GM12878 (cell line): Measurements from ENCODE around the gene PALD1. TPM values are rescaled to one million over a fixed set of nuclear protein-coding genes. Genes with fewer than 3 reads are reported as not detected.

Experiments used
- ATAC-seq: fragments of 200-7000 bp; cut with Tn5 transposase; 3 replicates; pipeline ENCODE4 v1.9.1; 2020; ENCODE audit warnings: mild to moderate bottlenecking, moderate library complexity
- BruUV-seq: library from RNA; stranded (reverse); fragments of 400-500 nt; replicated peaks from 2 replicates; lab custom pipeline; 2021; lab: Mats Ljungman, UMichigan
- CTCF ChIA-PET: fragments of 300-600 bp; sonication (Branson Sonifier 250); formaldehyde crosslinking; extraction: SDS; loops from one replicate; lab custom pipeline; 2021; ENCODE audit warnings: inconsistent platforms; lab: Yijun Ruan, JAX
- POLR2A ChIA-PET: fragments of 350-600 bp; formaldehyde crosslinking; extraction: SDS; loops from one replicate; lab custom pipeline; 2021; ENCODE audit warnings: inconsistent platforms; lab: Charles Lee
- RAD21 ChIA-PET: fragments of 300-600 bp; sonication (Branson Sonifier 250); formaldehyde crosslinking; loops from one replicate; lab custom pipeline; 2023; ENCODE audit warnings: antibody characterized with exemption; ENCODE audit not compliant: unreplicated experiment; lab: Charles Lee
- SMC1A ChIA-PET: fragments of 300-600 bp; sonication (Branson Sonifier 250); formaldehyde crosslinking; loops from one replicate; lab custom pipeline; 2023; ENCODE audit not compliant: unreplicated experiment, uncharacterized antibody; lab: Charles Lee
- DNase-seq: peaks from one replicate; pipeline ENCODE4 v3.0.0-alpha.2; 2011; ENCODE audit warnings: low read depth, low spot score
- FAIRE-seq: peaks from 3 replicates; lab custom pipeline; 2011; peaks lifted over from hg19 to GRCh38; lab: Jason Lieb, UNC
- H2AFZ ChIP-seq: 2 replicates; pipeline ENCODE4 v1.6.0; 2011; ENCODE audit warnings: low read depth, low read length, control low read depth; ENCODE audit not compliant: control insufficient read depth
- H3K27ac ChIP-seq: 2 replicates; pipeline ENCODE4 v1.5.1; 2011; ENCODE audit warnings: control low read depth; ENCODE audit not compliant: control insufficient read depth, insufficient read depth
- H3K27me3 ChIP-seq, 2 experiments: replicated peaks in 1 of 2; 2 replicates each; pipeline versions ENCODE4 v1.6.0 to v1.6.1; 2011; ENCODE audit warnings: low read length in 1 of 2; ENCODE audit not compliant: control insufficient read depth in 2 of 2, insufficient read depth in 2 of 2
- H3K36me3 ChIP-seq, 2 experiments: 2 replicates each; pipeline ENCODE4 v1.5.1; 2011; ENCODE audit warnings: low read length in 1 of 2; ENCODE audit not compliant: control insufficient read depth in 2 of 2, insufficient read depth in 2 of 2
- H3K4me1 ChIP-seq: 2 replicates; pipeline ENCODE4 v1.6.1; 2011; ENCODE audit warnings: mild to moderate bottlenecking, low read length, moderate library complexity, mixed read lengths; ENCODE audit not compliant: control insufficient read depth, insufficient read depth
- H3K4me2 ChIP-seq: 2 replicates; pipeline ENCODE4 v1.6.0; 2011; ENCODE audit warnings: control low read depth; ENCODE audit not compliant: control insufficient read depth, insufficient read depth
- H3K4me3 ChIP-seq: fragments of 200-600 bp; sonication (generic); 2 replicates; pipeline ENCODE4 v1.5.1; 2016
- H3K79me2 ChIP-seq: 2 replicates; pipeline ENCODE4 v1.6.0; 2011; ENCODE audit warnings: low read length; ENCODE audit not compliant: control insufficient read depth, insufficient read depth
- H3K9ac ChIP-seq: 2 replicates; pipeline ENCODE4 v1.8.0; 2011; ENCODE audit warnings: low read length, control low read depth, mixed read lengths; ENCODE audit not compliant: control insufficient read depth, insufficient read depth
- H3K9me3 ChIP-seq: replicated peaks from 3 replicates; pipeline ENCODE4 v1.5.1; 2011; ENCODE audit warnings: mild to moderate bottlenecking, low read length; ENCODE audit not compliant: control insufficient read depth, insufficient read depth
- H4K20me1 ChIP-seq: 2 replicates; pipeline ENCODE4 v1.6.0; 2011; ENCODE audit not compliant: control insufficient read depth, insufficient read depth
- BHLHE40 ChIP-seq, 2 experiments: fragments of 450-650 bp in 1 of 2; IDR thresholded peaks; 2 replicates each; pipeline ENCODE4 v1.6.1; 2011 to 2017; ENCODE audit warnings: low read depth in 2 of 2, borderline replicate concordance in 1 of 2, improper control_type of control experiment in 1 of 2, low read length in 1 of 2, mild to moderate bottlenecking in 1 of 2
- BRCA1 ChIP-seq: IDR thresholded peaks from 2 replicates; pipeline ENCODE4 v1.6.1; 2011; ENCODE audit warnings: low read depth, low read length, improper control_type of control experiment
- CBFB ChIP-seq: IDR thresholded peaks from 2 replicates; pipeline ENCODE4 v1.6.1; 2016; ENCODE audit warnings: antibody characterized with exemption, low read depth
- CBX5 ChIP-seq: sonication (generic); IDR thresholded peaks from 2 replicates; pipeline ENCODE4 v1.6.1; 2016; ENCODE audit warnings: low read depth, moderate library complexity, mild to moderate bottlenecking, inconsistent platforms
- EGR1 ChIP-seq, 2 experiments: IDR thresholded peaks; 1 replicate in 1 of 2; 2 replicates in 1 of 2; pipeline ENCODE4 v1.6.1; 2011 to 2012; ENCODE audit warnings: low read depth in 2 of 2, low read length in 2 of 2, borderline replicate concordance in 1 of 2, mild to moderate bottlenecking in 1 of 2, moderate library complexity in 1 of 2
- ESRRA ChIP-seq: IDR thresholded peaks from 2 replicates; pipeline ENCODE4 v1.6.1; 2012; ENCODE audit warnings: mild to moderate bottlenecking, low read length, improper control_type of control experiment
- EZH2 ChIP-seq: IDR thresholded peaks from 2 replicates; pipeline ENCODE4 v1.6.1; 2012; ENCODE audit warnings: low read depth, mild to moderate bottlenecking, control low read depth, inconsistent platforms, low read length, borderline replicate concordance; ENCODE audit not compliant: control insufficient read depth
- GABPA ChIP-seq: IDR thresholded peaks from 2 replicates; pipeline ENCODE4 v1.6.1; 2014; ENCODE audit warnings: antibody characterized with exemption, low read depth, mild to moderate bottlenecking, inconsistent platforms
- HCFC1 ChIP-seq: fragments of 150-350 bp; IDR thresholded peaks from 2 replicates; pipeline ENCODE4 v1.6.1; 2014; ENCODE audit warnings: low read length
- HSF1 ChIP-seq: fragments of 150-350 bp; IDR thresholded peaks from 2 replicates; pipeline ENCODE4 v1.6.1; 2014; ENCODE audit warnings: mild to moderate bottlenecking, low read depth, low read length
- JUND ChIP-seq: IDR thresholded peaks from 2 replicates; pipeline ENCODE4 v1.6.1; 2012; ENCODE audit warnings: low read depth, mild to moderate bottlenecking, low read length, improper control_type of control experiment, moderate library complexity
- KDM1A ChIP-seq: fragments of 200-600 bp; sonication (generic); IDR thresholded peaks from 2 replicates; pipeline ENCODE4 v1.6.1; 2016; ENCODE audit warnings: borderline replicate concordance
- MTA2 ChIP-seq: fragments of 450-650 bp; IDR thresholded peaks from 2 replicates; pipeline ENCODE4 v1.6.1; 2016; ENCODE audit warnings: low read depth, mild to moderate bottlenecking, moderate library complexity
- MYB ChIP-seq: fragments of 150-350 bp; IDR thresholded peaks from 2 replicates; pipeline ENCODE4 v1.6.1; 2014; ENCODE audit warnings: mild to moderate bottlenecking, low read depth, low read length, borderline replicate concordance
- PAX5 ChIP-seq: IDR thresholded peaks from 2 replicates; pipeline ENCODE4 v1.6.1; 2011; ENCODE audit warnings: low read depth, low read length, borderline replicate concordance
- PML ChIP-seq: IDR thresholded peaks from 2 replicates; pipeline ENCODE4 v1.6.1; 2012; ENCODE audit warnings: low read length, inconsistent platforms
- STAT3 ChIP-seq: IDR thresholded peaks from 2 replicates; pipeline ENCODE4 v1.6.1; 2011; ENCODE audit warnings: low read depth, low read length, improper control_type of control experiment
- SUPT20H ChIP-seq: IDR thresholded peaks from 2 replicates; pipeline ENCODE4 v1.6.1; 2011; ENCODE audit warnings: low read depth, mild to moderate bottlenecking, low read length, moderate library complexity, borderline replicate concordance; ENCODE audit not compliant: control insufficient read depth
- TBL1XR1 ChIP-seq: IDR thresholded peaks from 2 replicates; pipeline ENCODE4 v1.6.1; 2012; ENCODE audit warnings: low read depth, low read length, improper control_type of control experiment
- WRNIP1 ChIP-seq: IDR thresholded peaks from 2 replicates; pipeline ENCODE4 v1.6.1; 2011; ENCODE audit warnings: low read depth, low read length, improper control_type of control experiment, borderline replicate concordance
- ZNF622 ChIP-seq: fragments of 450-650 bp; IDR thresholded peaks from 2 replicates; pipeline ENCODE4 v1.6.1; 2017; ENCODE audit warnings: mild to moderate bottlenecking, inconsistent platforms
- WGBS: methylation state at CpG from one replicate; pipeline ENCODE4 v1.1.6; 2016; ENCODE audit warnings: low lambda C conversion rate; ENCODE audit not compliant: insufficient replicate concordance, insufficient coverage; ENCODE audit errors: missing lambda C conversion rate; 5-methylcytosine and 5-hydroxymethylcytosine counted together
- in situ Hi-C: fragments of 300-500 bp; cut with MboI; formaldehyde crosslinking; loops from 9 replicates; pipeline ENCODE4 v1.14.3; 2018; ENCODE audit warnings: mixed read lengths
- intact Hi-C: fragments of 100-400 bp; cut with micrococcal nuclease; formaldehyde crosslinking; loops from one replicate; pipeline ENCODE4 v1.14.2; 2022; ENCODE audit not compliant: unreplicated experiment
- polyA plus RNA-seq, 11 experiments: library from polyadenylated mRNA; depleted of rRNA in 4 of 11; unstranded in 6 of 11; stranded (reverse) in 5 of 11; fragments of >200 nt; fragmentation: Nextera tagmentation in 4 of 11; fragmentation: Illumina TruSeq in 1 of 11; extraction: Ambion mirVana in 4 of 11; extraction: Trizol in 1 of 11; gene quantifications; 1 replicate in 1 of 11; 2 replicates in 10 of 11; pipeline versions ENCODE4 v1.2.1 to v1.2.3, GENCODE V29; 2011 to 2016; ENCODE audit warnings: inconsistent platforms in 2 of 11, missing spikeins in 2 of 11, low read depth in 1 of 11
- total RNA-seq, 4 experiments: library from RNA; depleted of rRNA in 3 of 4; stranded (reverse); fragments of >200 nt in 3 of 4; fragmentation: Illumina TruSeq in 1 of 4; extraction: Trizol in 1 of 4; gene quantifications; 2 replicates each; pipeline versions ENCODE4 v1.2.1 to v1.2.3, GENCODE V29; 2013 to 2021

The PALD1 gene
- total and polyA plus RNA-seq, 10 of the 15 experiments (the other 5 are each of a cell fraction or from before 2014, with no cell fraction given): 0.43 to 20.9 (median 9.0) TPM

GRCh38 chr10:70518695-70519094 is 40.1 kb downstream of the PALD1 start (continued):
- TF ChIP-seq TBL1XR1 (no peak), GABPA (no peak), KDM1A (no peak)

- no peak overlapping the region for H3K4me3 ChIP-seq
- H4K20me1 ChIP-seq: no peaks in the 10 kb centered on the region
- FAIRE-seq (no peak), DNase-seq (no peak), ATAC-seq (no peak)
- no peak for TF ChIP-seq MTA2
- no peak for TF ChIP-seq PAX5
- TF ChIP-seq HSF1: no peak
- TF ChIP-seq BHLHE40 (IDR thresholded peaks at IDR 0.05; ENCODE audit: borderline replicate concordance in 1 of 2, low read depth in 2 of 2, low read length in 1 of 2): no peak
- TF ChIP-seq WRNIP1: no peak
- TF ChIP-seq PML: no peak
- TF ChIP-seq CBX5: no peak
- no peak for TF ChIP-seq CBFB
- no peak for TF ChIP-seq ZNF622
- TF ChIP-seq MYB: no peak
- TF ChIP-seq HCFC1: no peak
- TF ChIP-seq STAT3: no peak
- TF ChIP-seq EGR1 (IDR thresholded peaks at IDR 0.05; ENCODE audit: borderline replicate concordance in 1 of 2, low read depth in 2 of 2, low read length in 2 of 2): no peak
- TF ChIP-seq BRCA1: no peak
- TF ChIP-seq SUPT20H: no peak
- no peak for TF ChIP-seq ESRRA
- TF ChIP-seq EZH2: no peak
- TF ChIP-seq JUND: no peak
- 45% methylated on average over 6 of the region's 6 CpGs for WGBS
- H3K27ac ChIP-seq: no peak overlapping the region
- no peaks in the 10 kb centered on the region for H3K79me2 ChIP-seq
- ChIA-PET POLR2A (no interaction called here), RAD21 (no interaction called here), CTCF (interaction anchor here (1.1 to 2.6 kb wide), 2 partner anchors 56 to 61 kb away, joined by 3 to 7 read pairs; no protein-coding TSS in a partner anchor), SMC1A (interaction anchor here (1.2 kb wide), 1 partner anchor 62 kb away, joined by 3 read pairs; no protein-coding TSS in a partner anchor)
- in situ Hi-C loops (no loop called here), intact Hi-C loops (no loop called here)
- no peak overlapping the region for H3K9ac ChIP-seq
- no peak overlapping the region for H3K4me2 ChIP-seq
- H3K36me3 ChIP-seq: no peaks in the 10 kb centered on the region; a peak in 1 of 4 replicates
- BruUV-seq: no TSS peak
- no peaks in the 10 kb centered on the region for H3K9me3 ChIP-seq
- H3K27me3 ChIP-seq: no peaks in the 10 kb centered on the region
- H3K4me1 ChIP-seq: no peaks in the 10 kb centered on the region
- no peak overlapping the region for H2AFZ ChIP-seq
Observed at GRCh38 chr10:70523057-70523456, 44.5 kb downstream of the PALD1 start.
